HG03565 (cell line): Measurements from ENCODE around the gene CHMP4B.
"Not testable (repeated sequence)": the region's sequence is repeated elsewhere in the genome, so short reads cannot be mapped to it uniquely, and the experiment has no call there.

ENCODE experiments used
- ATAC-seq: cut with Tn5 transposase; IDR thresholded peaks from one replicate; pipeline ENCODE4 v1.9.1; 2021; ENCODE audit warnings: mild to moderate bottlenecking, moderate library complexity; ENCODE audit not compliant: unreplicated experiment

Gene CHMP4B

DNA sequence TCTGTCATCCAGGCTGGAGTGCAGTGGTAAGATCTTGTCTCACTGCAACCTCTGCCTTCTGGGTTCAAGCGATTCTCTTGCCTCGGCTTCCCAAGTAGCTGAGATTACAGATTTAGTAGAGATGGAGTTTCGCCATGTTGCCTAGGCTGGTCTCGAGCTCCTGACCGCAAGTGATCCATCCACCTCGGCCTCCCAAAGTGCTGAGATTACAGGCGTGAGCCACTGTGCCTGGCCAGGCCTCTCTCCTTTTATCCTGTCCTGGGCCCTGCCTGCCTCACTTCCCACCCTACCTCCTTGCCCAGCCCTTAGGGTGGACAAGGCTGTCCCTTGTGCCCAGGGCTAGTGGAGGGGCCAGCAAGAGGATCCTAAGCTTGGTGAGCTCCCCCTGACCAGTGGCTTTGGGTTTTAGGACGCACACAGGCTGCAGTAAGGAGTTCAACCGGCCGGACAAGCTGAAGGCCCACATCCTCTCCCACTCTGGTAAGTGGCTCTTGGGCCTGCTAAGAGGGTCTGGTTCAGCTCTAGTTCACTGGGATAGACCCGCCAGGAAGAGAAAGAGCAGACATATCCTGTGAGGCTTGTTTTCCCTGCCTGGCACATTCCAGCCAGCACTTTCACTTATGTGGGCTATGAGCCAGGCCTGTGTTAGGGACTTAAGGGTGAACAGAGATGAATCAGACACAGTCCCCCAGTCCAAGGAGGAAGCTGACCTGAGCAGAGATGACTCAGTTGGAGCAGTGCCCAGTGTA, 21.9 kb upstream of the CHMP4B start:
- no peak for ATAC-seq

DNA sequence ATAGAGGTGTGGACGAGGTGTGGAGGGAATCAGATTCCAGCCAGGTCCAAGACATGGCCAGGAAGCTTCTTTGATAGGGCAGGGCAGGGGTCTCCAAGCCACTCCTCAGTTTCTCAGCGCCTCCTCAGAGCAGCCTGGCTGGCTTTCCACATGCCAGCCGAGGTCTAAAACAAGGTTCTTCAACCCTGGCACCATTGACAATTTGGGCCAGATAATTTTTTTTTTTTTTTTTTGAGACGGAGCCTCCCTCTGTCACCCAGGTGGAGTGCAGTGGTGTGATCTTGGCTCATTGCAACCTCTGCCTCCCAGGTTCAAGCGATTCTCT, 21.3 kb upstream of the CHMP4B start:
- ATAC-seq = no peak

GRCh38 chr20:33790566-33790965, 20.6 kb upstream of the CHMP4B start:
- no peak for ATAC-seq

DNA sequence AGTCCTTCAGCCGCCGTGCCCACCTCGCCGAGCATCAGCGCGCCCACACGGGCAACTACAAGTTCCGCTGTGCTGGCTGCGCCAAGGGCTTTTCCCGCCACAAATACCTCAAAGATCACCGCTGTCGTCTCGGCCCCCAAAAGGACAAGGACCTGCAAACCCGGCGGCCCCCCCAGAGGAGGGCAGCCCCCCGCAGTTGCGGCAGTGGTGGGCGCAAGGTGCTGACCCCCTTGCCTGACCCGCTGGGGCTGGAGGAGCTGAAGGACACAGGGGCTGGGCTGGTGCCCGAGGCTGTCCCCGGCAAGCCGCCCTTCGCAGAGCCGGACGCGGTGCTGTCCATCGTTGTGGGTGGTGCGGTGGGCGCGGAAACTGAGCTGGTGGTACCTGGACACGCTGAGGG, 20.1 kb upstream of the CHMP4B start:
- no peak for ATAC-seq

DNA sequence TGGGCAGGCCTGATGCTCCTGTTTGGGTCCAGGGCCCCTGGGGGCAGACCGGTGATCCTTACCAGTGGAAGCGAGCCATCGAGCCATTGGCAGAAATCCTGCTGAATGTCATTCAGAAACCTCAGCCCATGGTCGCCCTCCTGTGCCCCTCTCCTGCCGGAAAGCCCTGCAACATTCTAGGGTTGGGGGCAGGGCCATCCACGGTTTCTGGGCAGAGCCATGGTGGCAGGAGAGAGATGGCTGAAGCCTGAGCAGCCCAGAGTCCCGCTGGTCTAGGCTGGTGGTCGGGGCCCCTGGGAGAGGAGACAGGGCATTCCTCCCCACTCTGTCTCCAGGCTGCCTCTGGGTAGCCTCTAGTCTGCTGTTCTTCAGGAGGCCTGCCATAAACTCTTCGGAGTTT, 19.6 kb upstream of the CHMP4B start:
- ATAC-seq = no peak

GRCh38 chr20:33791959-33792597, 19.1 kb upstream of the CHMP4B start:
- no peak for ATAC-seq

- ATAC-seq = not testable (repeated sequence)
Observed at GRCh38 chr20:33792598-33792989, 18.6 kb upstream of the CHMP4B start.

- ATAC-seq = no peak
Observed at GRCh38 chr20:33793011-33793931, 17.9 kb upstream of the CHMP4B start.

- ATAC-seq = no peak
Observed at GRCh38 chr20:33796263-33796906, 14.8 kb upstream of the CHMP4B start.

GRCh38 chr20:33796907-33797544, 14.1 kb upstream of the CHMP4B start:
- no peak for ATAC-seq

GRCh38 chr20:33798444-33798843, 12.7 kb upstream of the CHMP4B start:
- no peak for ATAC-seq

GRCh38 chr20:33803921-33804337, 7.2 kb upstream of the CHMP4B start:
- no peak for ATAC-seq

- no peak for ATAC-seq
Observed at GRCh38 chr20:33808388-33808787, 2.8 kb upstream of the CHMP4B start.

GRCh38 chr20:33810259-33810658, 889 bp upstream of the CHMP4B start:
- no peak for ATAC-seq

GRCh38 chr20:33811776-33812151, 616 bp downstream of the CHMP4B start:
- no peak for ATAC-seq

DNA sequence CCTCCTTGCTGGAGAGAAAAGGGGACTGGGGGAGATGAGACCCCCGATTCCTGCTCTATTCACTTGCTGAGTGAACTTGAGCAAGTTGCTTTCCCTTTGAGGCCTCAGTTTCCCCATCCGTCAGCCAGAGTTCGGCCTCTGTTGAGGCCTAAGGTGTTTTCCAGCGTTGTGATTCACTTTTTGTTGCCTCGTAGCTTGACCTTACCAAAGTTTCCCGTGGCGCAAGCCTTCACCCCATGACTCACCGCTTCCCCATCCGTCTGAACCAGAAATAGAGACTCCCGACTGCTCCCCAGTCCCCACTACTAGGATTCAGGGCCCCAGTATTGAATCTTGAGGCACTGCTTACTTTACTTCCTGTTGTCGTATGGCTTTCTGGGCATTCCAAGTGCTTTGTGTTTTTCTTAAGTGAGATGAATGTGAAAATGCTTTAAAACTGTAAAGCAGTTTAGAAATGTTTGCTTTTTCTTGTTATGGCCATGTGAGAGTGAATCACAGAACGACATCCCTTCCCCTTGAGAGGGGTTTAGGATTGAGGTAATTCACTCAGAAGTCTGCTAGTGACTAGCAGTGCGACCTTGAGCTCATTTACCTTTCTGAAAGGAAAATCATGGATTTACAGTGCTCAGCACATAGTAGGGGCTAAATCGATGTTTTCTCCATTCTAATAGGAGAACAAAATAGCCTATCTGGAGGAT, 1.2 kb downstream of the CHMP4B start:
- no peak for ATAC-seq

GRCh38 chr20:33812908-33813462, 1.8 kb downstream of the CHMP4B start:
- no peak for ATAC-seq

- ATAC-seq = no peak
Observed at GRCh38 chr20:33814238-33814712, 3.1 kb downstream of the CHMP4B start.

DNA sequence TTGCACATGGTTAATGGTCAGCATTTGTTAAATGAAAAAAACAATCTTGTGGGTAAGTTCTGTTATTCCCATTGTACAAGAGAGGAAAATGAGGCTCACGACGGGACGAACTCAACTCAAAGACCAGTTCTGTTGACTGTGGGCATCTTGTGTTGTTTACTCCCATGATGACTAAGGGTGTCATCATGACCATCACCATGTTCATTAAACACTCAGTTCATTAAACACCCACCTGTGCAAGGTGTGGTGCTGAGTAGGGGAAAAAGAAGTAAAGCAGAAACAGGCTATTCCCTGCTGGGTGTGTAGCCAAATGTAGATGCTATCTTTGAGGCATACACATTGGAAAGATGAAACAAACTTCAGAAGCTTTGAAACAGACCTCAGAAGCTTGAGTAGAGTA, 4.5 kb downstream of the CHMP4B start:
- no peak for ATAC-seq

DNA sequence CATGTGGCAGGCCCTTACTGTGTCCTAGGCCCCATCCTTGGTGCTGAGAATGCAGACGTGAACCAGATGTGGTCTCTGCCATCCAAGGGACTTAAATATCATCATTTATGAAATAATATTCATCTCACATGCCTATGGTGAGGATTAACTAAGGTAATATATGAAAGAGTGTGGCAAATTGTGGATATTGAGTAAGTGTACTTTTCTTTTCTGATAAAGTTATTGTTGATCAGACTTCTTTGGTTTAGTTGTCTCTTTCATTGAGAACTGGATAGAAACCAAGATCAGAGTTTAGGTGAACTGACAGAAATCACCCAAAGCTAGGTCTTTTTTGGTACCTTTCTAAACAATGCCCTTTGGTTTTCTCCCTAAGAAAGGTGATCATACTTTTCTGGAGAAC, 5.0 kb downstream of the CHMP4B start:
- ATAC-seq = no peak
